HG02981 (cell line): Measurements from ENCODE around the gene ZNF133.
"Not testable (repeated sequence)": the region's sequence is repeated elsewhere in the genome, so short reads cannot be mapped to it uniquely, and the experiment has no call there.

Experiments used
- ATAC-seq: cut with Tn5 transposase; IDR thresholded peaks from one replicate; pipeline ENCODE4 v1.9.1; 2021; ENCODE audit warnings: mild to moderate bottlenecking, moderate library complexity; ENCODE audit not compliant: unreplicated experiment

The ZNF133 gene

DNA sequence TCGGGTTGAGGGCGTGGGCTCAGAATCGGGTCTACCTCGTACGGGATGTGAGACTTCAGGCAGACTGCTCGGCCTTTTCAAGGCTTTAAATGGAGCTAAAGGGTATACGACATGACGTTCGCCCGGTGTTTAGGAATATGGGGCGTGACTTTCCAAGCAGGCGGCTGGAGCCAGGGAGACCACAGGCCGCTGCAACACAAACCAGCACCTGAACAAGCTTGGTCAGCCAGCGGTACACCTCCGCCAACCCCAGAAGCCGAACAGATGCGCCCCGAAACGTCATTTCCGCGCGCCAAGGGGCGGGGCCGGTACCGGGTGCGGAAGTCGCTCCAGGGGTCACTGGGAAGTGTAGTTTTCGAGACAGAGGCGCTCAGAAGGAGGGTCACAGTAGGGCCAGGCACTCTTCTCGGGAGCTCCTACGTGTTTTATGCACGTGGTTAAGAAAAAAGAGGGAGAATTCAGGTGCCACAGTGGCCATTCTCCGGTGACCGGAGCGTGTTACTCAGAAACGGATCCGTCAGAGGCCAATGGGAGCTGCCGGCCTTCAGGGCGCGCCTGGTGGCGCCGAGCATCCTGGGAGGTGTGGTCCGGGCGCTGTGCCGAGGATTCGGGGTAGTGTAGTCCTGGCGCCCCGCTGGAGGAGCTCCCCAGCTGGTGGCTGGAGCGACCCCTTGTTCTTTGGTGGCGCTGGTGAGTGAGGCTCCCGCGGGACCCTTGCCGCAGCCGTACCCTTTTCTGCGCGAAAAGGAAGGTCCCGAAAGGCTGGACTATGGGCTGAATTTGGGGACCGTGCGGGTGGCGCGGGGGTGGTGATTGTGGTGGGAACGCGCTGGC, at the start of gene ZNF133:
Gene ZNF133 (plus strand): TSS at position 613 of the 834 bp plus-strand sequence. CDS start 17,160 bp downstream, outside the sequence.
- peak; percentile 97 for ATAC-seq

GRCh38 chr20:18240997-18241396, 47.3 kb upstream of the ZNF133 start:
- no peak for ATAC-seq

DNA sequence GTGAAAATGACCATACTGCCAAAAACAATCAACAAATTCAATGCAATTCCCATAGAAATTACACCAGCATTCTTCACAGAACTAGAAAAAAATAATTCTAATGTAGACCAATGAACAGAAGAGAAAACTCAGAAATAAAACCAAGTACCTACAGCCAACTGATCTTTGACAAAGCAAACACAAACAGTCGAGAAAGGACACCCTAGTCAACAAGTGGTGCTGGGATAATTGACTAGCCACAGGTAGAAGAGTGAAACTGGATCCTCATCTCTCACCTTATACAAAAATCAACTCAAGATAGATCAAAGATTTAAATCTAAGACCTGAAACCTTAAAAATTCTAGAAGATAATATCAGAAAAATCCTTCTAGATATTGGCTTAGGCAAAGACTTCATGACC, 44.5 kb upstream of the ZNF133 start:
- no peak for ATAC-seq

- not testable (repeated sequence) for ATAC-seq
Measured at GRCh38 chr20:18248545-18248944, 39.8 kb upstream of the ZNF133 start.

DNA sequence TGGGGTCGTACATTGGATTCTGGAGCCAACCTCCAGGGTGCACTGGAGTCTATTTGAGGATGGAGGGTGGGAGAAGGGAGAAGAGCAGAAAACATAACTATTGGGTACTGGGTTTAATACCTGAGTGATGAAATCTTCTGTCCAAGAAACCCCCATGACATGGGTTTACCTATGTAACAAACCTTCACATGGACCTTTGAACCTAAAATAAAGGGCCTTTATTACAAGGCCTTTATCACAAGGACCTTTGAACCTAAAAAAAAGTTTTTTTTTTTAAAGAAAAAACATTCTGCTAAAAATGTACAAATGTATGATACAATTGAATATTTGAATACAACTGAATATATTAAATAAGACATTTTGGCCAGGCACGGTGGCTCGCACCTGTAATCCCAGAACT, 38.1 kb upstream of the ZNF133 start:
- ATAC-seq: no peak

DNA sequence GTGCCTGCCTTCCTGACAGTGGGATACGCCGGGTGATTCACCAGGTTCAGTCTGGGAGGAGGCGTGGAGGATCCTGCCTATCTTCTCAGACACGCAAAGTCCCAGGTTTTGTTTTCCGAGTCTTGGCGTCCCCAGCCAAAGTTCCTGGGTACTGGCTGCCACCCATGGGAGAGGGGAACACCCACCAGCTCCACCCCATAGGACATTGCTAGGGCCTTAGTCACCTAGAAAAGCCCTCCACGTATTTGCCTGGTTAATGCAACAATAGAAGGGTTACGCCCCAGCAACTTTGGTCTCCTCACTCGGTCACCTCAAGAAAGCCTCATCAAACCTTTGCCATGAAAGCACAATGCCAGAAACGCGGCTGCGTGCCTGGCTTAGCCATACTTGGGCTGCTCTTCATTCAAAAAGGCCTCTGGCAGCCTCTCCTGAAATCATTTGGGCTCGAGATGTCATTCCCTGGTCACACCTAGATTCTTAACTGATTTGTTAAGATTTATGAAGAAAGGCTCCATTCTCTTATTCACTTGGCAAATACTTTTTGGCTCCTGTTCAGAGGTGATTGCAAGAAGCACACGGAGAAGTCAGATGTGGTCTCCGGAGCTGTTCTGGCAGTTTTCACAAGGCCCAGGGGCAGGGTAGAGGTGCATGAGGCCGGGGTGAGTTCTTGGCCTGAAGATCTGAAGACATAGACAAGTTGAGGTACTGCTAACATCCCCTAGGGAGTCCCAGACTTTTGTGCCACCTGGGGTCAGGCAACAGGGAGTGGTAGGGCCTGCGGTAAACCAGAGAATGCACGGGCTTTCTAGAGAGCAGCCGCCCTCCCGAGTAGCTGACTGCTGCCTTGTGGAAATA, 35.5 kb upstream of the ZNF133 start:
- no peak for ATAC-seq

DNA sequence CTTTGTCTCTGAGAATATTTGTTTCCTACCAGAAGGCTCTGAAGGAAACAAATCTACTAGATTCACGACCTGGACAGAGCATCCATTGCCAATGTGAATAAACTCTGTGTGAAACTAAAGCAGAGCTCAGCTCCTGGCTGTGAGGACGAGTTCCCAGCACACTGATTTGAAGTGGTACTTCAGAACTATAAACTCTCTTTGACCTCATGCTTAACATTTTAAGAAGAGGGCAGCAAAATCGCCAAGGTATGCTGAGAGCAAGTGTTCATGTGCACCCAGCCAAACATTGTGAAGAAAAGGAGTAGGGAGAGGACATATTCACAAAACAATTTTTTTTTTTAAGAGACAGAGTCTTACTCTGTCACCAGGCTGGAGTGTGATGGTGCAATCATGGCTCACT, 33.7 kb upstream of the ZNF133 start:
- no peak for ATAC-seq

DNA sequence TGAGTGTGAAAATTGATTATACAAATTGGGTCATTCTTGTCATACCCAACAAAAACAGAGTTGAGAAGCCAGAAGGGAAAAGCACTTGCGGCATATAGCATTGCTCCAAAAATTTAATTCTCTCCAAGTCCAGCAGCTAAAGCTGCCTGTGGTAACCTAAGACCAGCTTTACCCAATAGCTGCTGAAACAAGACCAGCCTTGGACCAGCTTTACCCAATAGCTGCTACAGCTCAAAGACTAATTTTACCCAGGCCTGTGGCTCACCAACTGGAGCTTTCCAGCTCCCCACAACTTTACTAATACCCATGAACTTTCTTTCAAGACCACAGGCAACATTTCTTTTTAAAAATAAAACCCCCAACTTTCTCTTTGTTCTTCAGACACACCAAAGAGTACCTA, 32.8 kb upstream of the ZNF133 start:
- no peak for ATAC-seq

DNA sequence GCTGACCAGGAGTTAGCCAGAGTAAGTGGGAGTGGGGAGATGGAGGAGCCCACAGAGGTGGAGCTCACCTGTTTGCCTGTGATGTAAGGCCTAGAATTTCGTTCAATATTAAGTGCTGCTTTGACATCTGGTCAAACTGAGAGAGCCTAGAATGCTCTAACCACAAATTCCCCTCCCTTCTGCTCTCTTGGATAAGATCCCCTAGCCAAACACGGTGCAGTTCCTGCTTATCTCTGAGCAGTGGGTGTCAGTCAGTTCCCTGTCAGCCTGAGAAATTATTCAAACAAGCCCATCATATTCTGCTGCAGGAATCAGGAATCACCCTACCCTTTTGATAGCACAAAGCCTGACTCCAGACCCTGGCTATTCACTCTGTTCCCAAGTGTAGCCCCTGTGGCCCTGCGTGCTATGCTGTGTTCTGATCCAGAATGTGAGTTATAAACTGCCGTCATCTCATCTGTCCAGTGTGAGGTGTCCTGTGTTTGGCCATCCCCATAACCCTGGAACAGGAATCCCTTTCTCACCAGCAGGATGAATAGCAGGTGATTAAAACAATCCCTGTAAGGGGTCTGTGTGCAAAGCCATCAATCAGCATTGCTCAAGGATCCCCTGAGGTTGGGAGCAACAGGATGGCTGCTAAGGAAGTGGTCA, 31.8 kb upstream of the ZNF133 start:
- no peak for ATAC-seq

DNA sequence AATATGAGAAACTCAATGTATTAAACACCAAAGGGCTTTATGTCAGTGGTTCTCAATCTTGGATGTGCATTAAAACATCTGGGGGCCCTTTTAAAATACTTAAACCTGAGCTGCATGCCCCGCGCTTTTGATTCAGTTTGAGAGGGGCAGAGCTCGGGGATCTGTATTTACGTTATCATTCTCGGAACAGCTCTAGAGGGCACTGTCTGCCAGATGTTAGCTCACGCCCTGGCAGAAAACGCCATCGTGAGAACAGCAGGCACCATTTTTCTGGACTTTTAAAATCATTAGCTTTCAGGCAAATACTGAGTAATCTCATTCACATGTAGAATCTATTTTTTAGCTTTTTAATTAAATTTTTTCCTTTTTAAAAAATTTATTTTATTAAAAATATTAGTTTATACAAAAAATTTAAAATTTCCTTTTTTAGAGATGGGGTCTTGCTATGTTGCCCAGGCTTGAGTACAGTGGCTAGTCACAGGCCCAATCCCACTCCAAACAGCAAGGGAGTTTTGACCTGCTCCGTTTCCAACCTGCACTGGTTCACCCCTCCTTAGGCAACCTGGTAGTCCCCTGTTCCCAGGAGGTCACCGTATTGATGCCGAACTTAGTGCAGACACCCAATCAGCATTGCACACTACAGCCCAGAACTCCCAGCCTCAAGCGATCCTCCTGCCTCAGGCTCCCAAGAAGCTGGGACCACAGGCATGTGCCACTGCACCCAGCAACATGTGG, 30.0 kb upstream of the ZNF133 start:
- ATAC-seq: no peak

GRCh38 chr20:18259730-18260129, 28.6 kb upstream of the ZNF133 start:
- no peak for ATAC-seq

GRCh38 chr20:18263723-18264122, 24.6 kb upstream of the ZNF133 start:
- no peak for ATAC-seq

DNA sequence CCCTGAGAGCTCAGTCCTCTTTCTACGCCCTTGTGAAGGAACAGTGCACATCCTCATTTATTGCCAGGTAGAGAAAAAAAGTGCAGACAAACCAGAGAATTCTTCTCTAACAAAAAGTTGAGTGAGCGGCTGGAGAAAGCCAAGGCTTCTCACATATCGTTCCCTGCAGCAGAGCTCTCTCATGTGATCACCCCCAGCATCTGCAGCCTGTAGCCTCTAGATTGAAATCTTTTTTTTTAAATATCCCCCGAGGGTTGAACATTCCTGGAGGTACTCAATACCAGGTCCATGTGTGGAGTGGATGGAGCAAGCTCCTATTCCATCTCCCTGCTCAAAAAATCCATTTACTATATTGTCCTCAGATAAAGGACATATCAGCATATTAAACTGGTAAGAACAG, 22.9 kb upstream of the ZNF133 start:
- no peak for ATAC-seq

DNA sequence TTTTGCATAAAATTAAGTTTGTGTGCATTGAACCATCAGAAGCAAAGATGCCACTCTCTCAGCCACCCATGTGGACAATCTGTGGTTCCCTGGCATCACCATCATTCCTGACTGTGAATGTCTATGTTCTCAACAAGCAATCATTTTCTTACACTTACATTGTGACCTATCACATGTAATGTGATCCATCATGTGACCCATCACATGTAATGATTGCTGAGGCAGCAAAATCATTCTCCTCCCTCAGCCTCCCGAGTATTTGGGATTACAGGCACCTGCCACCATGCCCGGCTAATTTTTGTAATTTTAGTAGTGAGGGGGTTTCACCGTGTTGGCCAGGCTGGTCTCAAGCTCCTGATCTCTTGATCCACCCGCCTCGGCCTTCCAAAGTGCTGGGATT, 22.0 kb upstream of the ZNF133 start:
- ATAC-seq: no peak

- no peak for ATAC-seq
Measured at GRCh38 chr20:18267815-18268214, 20.5 kb upstream of the ZNF133 start.

DNA sequence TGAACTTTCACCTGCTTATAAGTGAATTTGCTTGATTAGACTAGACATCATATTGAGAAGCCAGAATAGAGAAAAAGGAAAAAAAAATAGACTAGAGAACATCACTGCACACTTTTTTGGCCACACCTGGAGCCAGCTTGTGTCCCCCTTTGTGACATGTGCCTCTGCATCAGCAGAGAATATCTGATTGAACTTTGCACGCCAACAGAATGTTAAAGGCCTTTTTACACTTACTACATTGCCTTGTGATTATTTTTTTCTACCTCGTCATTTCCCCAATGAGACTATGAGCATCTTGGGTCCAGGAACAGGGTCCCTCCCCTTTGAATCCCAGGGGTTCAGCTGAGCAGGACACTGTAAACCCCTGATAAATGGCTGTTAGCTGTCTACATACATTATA, 17.2 kb upstream of the ZNF133 start:
- ATAC-seq: no peak

- ATAC-seq: no peak
Measured at GRCh38 chr20:18272451-18272850, 15.9 kb upstream of the ZNF133 start.

DNA sequence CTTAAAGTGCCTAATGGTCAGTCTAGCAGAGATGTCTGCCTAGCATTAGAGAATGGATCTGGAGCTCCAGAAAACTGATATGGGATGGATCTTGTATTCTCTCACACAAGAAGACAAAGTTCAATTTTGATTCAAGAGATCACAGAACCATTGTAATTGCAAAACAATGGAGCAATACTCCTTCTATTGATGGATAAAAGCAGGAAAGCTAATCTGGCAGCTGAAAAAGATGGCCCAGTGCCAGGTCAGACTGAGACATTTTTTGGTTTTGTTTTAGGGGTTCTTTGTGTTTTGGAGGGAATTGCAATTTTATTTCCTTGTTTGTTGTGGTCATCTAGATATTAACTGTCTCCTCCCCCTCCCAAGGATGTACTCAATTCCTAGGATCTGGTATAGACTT, 14.6 kb upstream of the ZNF133 start:
- no peak for ATAC-seq

DNA sequence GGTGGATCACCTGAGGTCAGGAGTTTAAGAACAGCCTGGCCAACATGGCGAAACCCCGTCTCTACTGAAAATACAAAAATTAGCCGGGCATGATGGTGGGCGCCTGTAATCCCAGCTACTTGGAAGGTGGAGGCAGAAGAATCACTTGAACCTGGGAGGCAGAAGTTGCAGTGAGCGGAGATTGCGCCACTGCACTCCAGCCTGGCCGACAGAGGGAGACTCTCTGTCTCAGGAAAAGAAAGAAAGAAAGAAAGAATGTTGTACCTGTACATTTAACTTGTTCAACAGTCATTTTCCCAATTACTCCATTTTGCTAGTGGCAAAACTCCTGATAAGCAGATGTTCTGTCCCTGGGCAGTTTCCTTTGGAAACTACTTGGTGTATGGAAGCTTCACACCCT, 12.4 kb upstream of the ZNF133 start:
- ATAC-seq: not testable (repeated sequence)

DNA sequence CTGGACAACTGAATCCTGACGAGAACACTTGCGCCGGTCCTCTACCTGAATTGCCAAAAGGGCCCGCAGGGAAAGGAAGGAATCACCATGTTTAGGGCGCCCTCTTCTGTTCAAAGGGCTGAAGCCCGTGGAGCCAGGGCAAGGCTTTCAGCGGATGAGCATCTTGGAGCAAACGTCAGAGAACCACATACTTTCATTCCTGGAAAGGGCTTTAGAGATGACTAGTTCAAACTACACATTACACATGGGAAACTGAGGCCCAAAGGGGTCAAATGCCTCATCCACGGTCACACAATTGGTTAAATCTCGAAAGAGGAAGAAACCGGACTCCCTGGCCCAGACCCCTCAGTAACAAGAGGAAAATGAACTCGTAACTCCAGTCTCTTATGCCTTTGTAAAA, 11.5 kb upstream of the ZNF133 start:
- no peak for ATAC-seq

GRCh38 chr20:18279242-18279641, 9.1 kb upstream of the ZNF133 start:
- ATAC-seq: no peak
